ENCODE results near the gene SPP2. TPM values are rescaled to one million over a fixed set of nuclear protein-coding genes. Genes with fewer than 3 reads are reported as not detected.

SPP2 gene
- total RNA-seq, 1 experiment from 2014 or later, result not detected

GRCh38 chr2:234125451-234126145 lies 75.1 kb downstream of the SPP2 start:
- no peak overlapping the region for H4K8ac ChIP-seq (replicated peaks; ENCODE audit: insufficient read length, low read depth, low read length)
- no peak for TF ChIP-seq CTCF (conservative IDR thresholded peaks at IDR 0.05)
- no peak overlapping the region for H3K9ac ChIP-seq (ENCODE audit: extremely low read depth, insufficient read length, low read length)
- no peak overlapping the region for H3K18ac ChIP-seq (ENCODE audit: insufficient read length, low read depth, low read length)
- no peaks in the 10 kb centered on the region; a peak in 1 of 5 replicates for H3K9me3 Mint-ChIP-seq
- no peak overlapping the region for H2AK5ac ChIP-seq (ENCODE audit: insufficient read length, low read length)
- peaks cover 4% of the 10 kb centered on the region; the same call in 1 of the 2 replicates for H3K27me3 Mint-ChIP-seq (ENCODE audit: low read depth)
- H3K4me2 ChIP-seq (ENCODE audit: insufficient read depth, insufficient read length, low read length), result no peak overlapping the region
- no peak overlapping the region for H3K27ac ChIP-seq (ENCODE audit: insufficient read length, low read depth, low read length)
- H4K20me1 ChIP-seq (ENCODE audit: control insufficient read depth, insufficient read depth, insufficient read length), result no peaks in the 10 kb centered on the region
- H2BK20ac ChIP-seq (ENCODE audit: low read depth, low read length, poor library complexity, severe bottlenecking), result no peak overlapping the region
- no peaks in the 10 kb centered on the region for H3K9me3 ChIP-seq (ENCODE audit: control insufficient read depth, low read depth, low read length)
- no peak overlapping the region for H3K4ac ChIP-seq (ENCODE audit: low read depth, low read length)
- H3K23ac ChIP-seq (ENCODE audit: insufficient read length, low read depth, low read length), result no peak overlapping the region
- H3K4me3 Mint-ChIP-seq, result no peak overlapping the region
- H3K14ac ChIP-seq (ENCODE audit: insufficient read depth, low read length), result no peak overlapping the region
- H3K79me2 ChIP-seq (ENCODE audit: insufficient read depth, low read length), result no peaks in the 10 kb centered on the region
- no peak overlapping the region for H2BK120ac ChIP-seq (ENCODE audit: low read depth, low read length, poor library complexity, severe bottlenecking)
- no peaks in the 10 kb centered on the region for H3K27me3 ChIP-seq (ENCODE audit: insufficient read depth, low read length)
- no peak overlapping the region for H2BK15ac ChIP-seq (ENCODE audit: low read depth, low read length)
- no peaks in the 10 kb centered on the region for H3K23me2 ChIP-seq (ENCODE audit: insufficient read length, low read depth, low read length, poor library complexity, severe bottlenecking)
- H3K4me1 Mint-ChIP-seq, result peaks cover 9 to 12% of the 10 kb centered on the region in 2 experiments
- no peak overlapping the region for H3K56ac ChIP-seq (ENCODE audit: insufficient read length, low read depth, low read length)
- no peaks in the 10 kb centered on the region for H3K79me1 ChIP-seq (ENCODE audit: insufficient read depth, low read depth, low read length, poor library complexity, severe bottlenecking)
- no peaks in the 10 kb centered on the region for H3K36me3 Mint-ChIP-seq (ENCODE audit: insufficient read depth in 1 of 3, low read depth in 3 of 3)
- H3K27ac Mint-ChIP-seq, result no peak overlapping the region
- no peak overlapping the region for H2AFZ ChIP-seq (ENCODE audit: low read length)
- no peak overlapping the region for H4K5ac ChIP-seq (ENCODE audit: insufficient read length, low read depth, low read length)
- no peak overlapping the region for H4K91ac ChIP-seq (ENCODE audit: insufficient read length, low read depth, low read length)
- H2BK12ac ChIP-seq (ENCODE audit: insufficient read length, low read depth, low read length), result no peak overlapping the region
- no CpG with 5 or more reads among the region's 7 CpGs for WGBS (ENCODE audit: extremely low coverage, insufficient read length, low lambda C conversion rate)
- H3T11ph ChIP-seq (ENCODE audit: low read length), result no peak overlapping the region
- no peak overlapping the region for H2BK5ac ChIP-seq (ENCODE audit: insufficient read length, low read length)
- no peak for DNase-seq
- H3K4me1 ChIP-seq (ENCODE audit: insufficient read depth, low read length), result no peaks in the 10 kb centered on the region

Data from H9 (cell line).